ENCODE results near the gene KCNG2.

- TF ChIP-seq CTCF (IDR thresholded peaks at IDR 0.05; ENCODE audit: low read depth, low read length, missing input control) = no peak
- TF ChIP-seq SP1 (IDR thresholded peaks at IDR 0.05) = no peak
- TF ChIP-seq FOXA1 (IDR thresholded peaks at IDR 0.05) = no peak
- no peak for TF ChIP-seq YY1 (IDR thresholded peaks at IDR 0.05)
- TF ChIP-seq MAX (IDR thresholded peaks at IDR 0.05) = no peak
- no peak for TF ChIP-seq REST (IDR thresholded peaks at IDR 0.05)
- no peak for TF ChIP-seq ATF3 (IDR thresholded peaks at IDR 0.05)
- TF ChIP-seq TAF1 (conservative IDR thresholded peaks at IDR 0.05) = no peak
These were observed 10.8 kb upstream of the KCNG2 start for GRCh38 chr18:79786786-79787526.

Measured in liver (tissue), 3 donors.